Endodermal cell (in vitro differentiated cells): ENCODE results near the gene LRRC43. TPM values are rescaled to one million over a fixed set of nuclear protein-coding genes. Genes with fewer than 3 reads are reported as not detected.

Experiments
- DNase-seq: peaks from one replicate; pipeline ENCODE4 v3.0.0-alpha.2; 2017
- H3K27ac ChIP-seq: 2 replicates; pipeline ENCODE4 v1.5.1; 2013; ENCODE audit warnings: mild to moderate bottlenecking, low read depth, low read length, moderate library complexity
- H3K27me3 ChIP-seq: 2 replicates; pipeline ENCODE4 v1.6.1; 2013; ENCODE audit warnings: mild to moderate bottlenecking, low read length, moderate library complexity; ENCODE audit not compliant: insufficient read depth, control insufficient read depth, poor library complexity, severe bottlenecking
- H3K36me3 ChIP-seq: 2 replicates; pipeline ENCODE4 v1.7.0; 2013; ENCODE audit warnings: mild to moderate bottlenecking, low read length, moderate library complexity; ENCODE audit not compliant: control insufficient read depth, insufficient read depth
- H3K4me1 ChIP-seq: one replicate; pipeline ENCODE4 v1.7.0; 2013; ENCODE audit warnings: low read length; ENCODE audit not compliant: control insufficient read depth, insufficient read depth
- H3K4me3 ChIP-seq: 2 replicates; pipeline ENCODE4 v1.5.1; 2013; ENCODE audit warnings: mild to moderate bottlenecking, low read length, moderate library complexity
- H3K9ac ChIP-seq: 2 replicates; pipeline ENCODE4 v1.6.1; 2013; ENCODE audit warnings: mild to moderate bottlenecking, low read length, moderate library complexity; ENCODE audit not compliant: poor library complexity, severe bottlenecking; ENCODE audit errors: extremely low read depth
- H3K9me3 ChIP-seq: 2 replicates; pipeline ENCODE4 v1.6.1; 2013; ENCODE audit warnings: mild to moderate bottlenecking, low read length, moderate library complexity; ENCODE audit not compliant: control insufficient read depth
- H3K27ac Mint-ChIP-seq: 2 replicates; pipeline ENCODE4 v1.8.0; 2020; ENCODE audit warnings: mixed read lengths
- H3K27me3 Mint-ChIP-seq: 2 replicates; pipeline ENCODE4 v1.8.0; 2021; ENCODE audit warnings: mild to moderate bottlenecking, mixed read lengths; ENCODE audit not compliant: insufficient read depth
- H3K36me3 Mint-ChIP-seq: 2 replicates; pipeline ENCODE4 v1.8.0; 2020; ENCODE audit warnings: low read depth, mixed read lengths
- H3K4me1 Mint-ChIP-seq: 2 replicates; pipeline ENCODE4 v1.8.0; 2020; ENCODE audit warnings: mixed read lengths
- H3K4me3 Mint-ChIP-seq: 2 replicates; pipeline ENCODE4 v1.8.0; 2020; ENCODE audit warnings: mild to moderate bottlenecking, moderate library complexity, mixed read lengths
- H3K9me3 Mint-ChIP-seq: 2 replicates; pipeline ENCODE4 v1.8.0; 2020; ENCODE audit warnings: mild to moderate bottlenecking, mixed read lengths
- WGBS, 2 experiments: methylation state at CpG; one replicate each; pipeline versions ENCODE4 v1.1.5 to v1.1.7; 2013; ENCODE audit warnings: missing lambda C conversion rate in 2 of 2, mixed read lengths in 1 of 2; ENCODE audit not compliant: insufficient coverage in 1 of 2, insufficient read length in 1 of 2; 5-methylcytosine and 5-hydroxymethylcytosine counted together
- total RNA-seq, 2 donors: library from RNA; stranded (reverse); fragmentation: NEBNext Ultra II Directional in 1 of 2; extraction: Animal tissue kit (Norgen Biotek cat#: 25700) in 1 of 2; gene quantifications; 2 replicates in 1 of 2; 3 replicates in 1 of 2; pipeline ENCODE4 v1.2.1, GENCODE V29; 2021
- TF ChIP-seq, protein P1 (sequence below): fragments of 200-600 bp; sonication (generic); conservative IDR thresholded peaks from 2 replicates; pipeline ENCODE4 v1.5.0; 2021; ENCODE audit warnings: antibody characterized with exemption, mild to moderate bottlenecking

LRRC43 gene
- total RNA-seq, 2 donors from 2014 or later, result 1.5 to 2.4 TPM

DNA sequence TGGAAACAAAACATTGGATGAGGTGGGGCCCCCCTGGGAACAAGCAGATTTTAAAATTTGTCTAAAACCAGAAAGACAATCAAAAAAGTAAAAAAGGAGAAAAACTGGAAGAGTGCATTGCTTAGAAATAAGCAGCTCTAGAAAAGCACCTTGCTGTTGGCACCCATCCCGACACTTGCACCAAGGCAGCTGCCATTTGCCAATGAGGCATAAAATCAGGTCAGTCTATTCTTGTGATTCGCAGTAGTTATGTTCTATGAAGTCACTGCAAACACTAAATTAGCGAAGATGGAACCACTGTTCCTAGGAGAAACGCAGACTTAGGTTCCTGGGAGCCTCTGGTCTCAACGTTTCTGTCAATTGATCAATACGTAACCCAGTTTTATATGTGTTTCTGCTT lies 67.1 kb downstream of the LRRC43 start:
- H3K36me3 Mint-ChIP-seq, result peaks cover 35% of the 10 kb centered on the region
- WGBS, 2 experiments, result 96% methylated on average over 6 of the region's 6 CpGs
- peaks cover 30% of the 10 kb centered on the region for H3K36me3 ChIP-seq
- DNase-seq, result no peak
- no peaks in the 10 kb centered on the region for H3K9me3 Mint-ChIP-seq
- H3K27ac ChIP-seq, result no peak overlapping the region
- H3K27me3 Mint-ChIP-seq, result no peaks in the 10 kb centered on the region
- H3K27ac Mint-ChIP-seq, result no peak overlapping the region
- TF ChIP-seq, protein P1, sequence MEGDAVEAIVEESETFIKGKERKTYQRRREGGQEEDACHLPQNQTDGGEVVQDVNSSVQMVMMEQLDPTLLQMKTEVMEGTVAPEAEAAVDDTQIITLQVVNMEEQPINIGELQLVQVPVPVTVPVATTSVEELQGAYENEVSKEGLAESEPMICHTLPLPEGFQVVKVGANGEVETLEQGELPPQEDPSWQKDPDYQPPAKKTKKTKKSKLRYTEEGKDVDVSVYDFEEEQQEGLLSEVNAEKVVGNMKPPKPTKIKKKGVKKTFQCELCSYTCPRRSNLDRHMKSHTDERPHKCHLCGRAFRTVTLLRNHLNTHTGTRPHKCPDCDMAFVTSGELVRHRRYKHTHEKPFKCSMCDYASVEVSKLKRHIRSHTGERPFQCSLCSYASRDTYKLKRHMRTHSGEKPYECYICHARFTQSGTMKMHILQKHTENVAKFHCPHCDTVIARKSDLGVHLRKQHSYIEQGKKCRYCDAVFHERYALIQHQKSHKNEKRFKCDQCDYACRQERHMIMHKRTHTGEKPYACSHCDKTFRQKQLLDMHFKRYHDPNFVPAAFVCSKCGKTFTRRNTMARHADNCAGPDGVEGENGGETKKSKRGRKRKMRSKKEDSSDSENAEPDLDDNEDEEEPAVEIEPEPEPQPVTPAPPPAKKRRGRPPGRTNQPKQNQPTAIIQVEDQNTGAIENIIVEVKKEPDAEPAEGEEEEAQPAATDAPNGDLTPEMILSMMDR, result no peak
- no peak overlapping the region for H3K4me3 Mint-ChIP-seq
- H3K9me3 ChIP-seq, result no peaks in the 10 kb centered on the region
- no peaks in the 10 kb centered on the region for H3K4me1 Mint-ChIP-seq
- no peak overlapping the region for H3K4me3 ChIP-seq
- no peak overlapping the region for H3K9ac ChIP-seq
- no peaks in the 10 kb centered on the region for H3K4me1 ChIP-seq
- no peaks in the 10 kb centered on the region for H3K27me3 ChIP-seq

DNA sequence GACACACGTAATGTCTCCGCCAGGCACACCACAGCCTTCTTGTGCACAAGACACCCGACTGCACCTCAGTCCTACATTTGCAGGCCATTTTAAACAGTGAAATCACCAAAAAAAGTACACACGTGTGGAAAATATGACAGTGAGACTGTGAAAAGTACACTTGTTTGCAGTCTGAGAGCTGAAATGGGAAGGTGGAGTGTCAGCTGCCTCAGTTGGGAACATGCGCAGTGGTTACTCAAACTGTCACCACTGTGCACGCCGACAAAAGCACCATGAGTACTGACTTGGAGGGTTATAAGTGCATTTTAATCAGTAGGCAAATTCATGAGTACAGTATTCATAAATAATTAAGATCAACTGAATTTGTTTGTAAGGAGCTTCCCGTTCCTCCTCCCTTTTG lies 67.6 kb downstream of the LRRC43 start:
- Mint-ChIP-seq H3K27me3 (no peaks in the 10 kb centered on the region), H3K36me3 (peaks cover 35% of the 10 kb centered on the region), H3K4me3 (no peak overlapping the region), H3K4me1 (no peaks in the 10 kb centered on the region), H3K9me3 (no peaks in the 10 kb centered on the region), H3K27ac (no peak overlapping the region)
- no peaks in the 10 kb centered on the region for H3K4me1 ChIP-seq
- DNase-seq, result no peak
- no peak overlapping the region for H3K9ac ChIP-seq
- TF ChIP-seq, protein P1, result no peak
- WGBS, 2 experiments, result 97 to 98% methylated on average over 8 of the region's 8 CpGs
- no peak overlapping the region for H3K4me3 ChIP-seq
- no peaks in the 10 kb centered on the region for H3K9me3 ChIP-seq
- H3K27me3 ChIP-seq, result no peaks in the 10 kb centered on the region
- H3K36me3 ChIP-seq, result peaks cover 30% of the 10 kb centered on the region
- H3K27ac ChIP-seq, result no peak overlapping the region

Other genes with a start within 250 kb of the LRRC43 start
- gene BCL7A, start 161.2 kb upstream of the LRRC43 start, total RNA-seq, result 10 to 100 TPM; 22.3 to 28.9 TPM
- 10 to 100 TPM; 27.4 to 32.2 TPM for gene MLXIP, start 104.4 kb upstream of the LRRC43 start, total RNA-seq
- not detected for gene IL31, start 8.9 kb upstream of the LRRC43 start, total RNA-seq
- gene B3GNT4, start 20.6 kb downstream of the LRRC43 start, total RNA-seq, result 1 to 10 TPM; 1.6 to 1.8 TPM
- 10 to 100 TPM; 77.5 to 81.0 TPM for gene DIABLO, start 42.9 kb downstream of the LRRC43 start, total RNA-seq
- gene VPS33A, start 83.4 kb downstream of the LRRC43 start, total RNA-seq, result 10 to 100 TPM; 50.6 to 52.8 TPM
- 10 to 100 TPM; 56.5 to 65.1 TPM for gene CLIP1, start 239.5 kb downstream of the LRRC43 start, total RNA-seq